GM12891 (cell line): ENCODE data around the gene TMEM63B.
"Not testable (repeated sequence)": the region's sequence is repeated elsewhere in the genome, so short reads cannot be mapped to it uniquely, and the experiment has no call there.

Experiments
- DNase-seq: peaks from one replicate; pipeline ENCODE4 v3.0.0; 2011; ENCODE audit warnings: low spot score; ENCODE audit not compliant: insufficient read length
- FAIRE-seq: peaks from 2 replicates; lab custom pipeline; 2011; peaks lifted over from hg19 to GRCh38; lab: Jason Lieb, UNC
- PAX5 ChIP-seq: IDR thresholded peaks from 2 replicates; pipeline ENCODE4 v1.6.1; 2011; ENCODE audit warnings: low read length, moderate library complexity, mild to moderate bottlenecking; ENCODE audit not compliant: insufficient read depth, severe bottlenecking
- POLR2A ChIP-seq: IDR thresholded peaks from 2 replicates; pipeline ENCODE4 v1.6.1; 2011; ENCODE audit warnings: low read depth, low read length, control low read depth
- POLR2AphosphoS5 ChIP-seq: IDR thresholded peaks from 2 replicates; pipeline ENCODE4 v1.6.1; 2011; ENCODE audit warnings: low read depth, low read length, control low read depth
- POU2F2 ChIP-seq: IDR thresholded peaks from 2 replicates; pipeline ENCODE4 v1.6.1; 2011; ENCODE audit warnings: low read depth, mild to moderate bottlenecking, control low read depth, low read length, moderate library complexity
- SPI1 ChIP-seq: IDR thresholded peaks from 2 replicates; pipeline ENCODE4 v1.6.1; 2011; ENCODE audit warnings: low read depth, low read length, control low read depth
- TAF1 ChIP-seq: IDR thresholded peaks from 2 replicates; pipeline ENCODE4 v1.6.1; 2011; ENCODE audit warnings: low read depth, low read length, control low read depth

TMEM63B gene

DNA sequence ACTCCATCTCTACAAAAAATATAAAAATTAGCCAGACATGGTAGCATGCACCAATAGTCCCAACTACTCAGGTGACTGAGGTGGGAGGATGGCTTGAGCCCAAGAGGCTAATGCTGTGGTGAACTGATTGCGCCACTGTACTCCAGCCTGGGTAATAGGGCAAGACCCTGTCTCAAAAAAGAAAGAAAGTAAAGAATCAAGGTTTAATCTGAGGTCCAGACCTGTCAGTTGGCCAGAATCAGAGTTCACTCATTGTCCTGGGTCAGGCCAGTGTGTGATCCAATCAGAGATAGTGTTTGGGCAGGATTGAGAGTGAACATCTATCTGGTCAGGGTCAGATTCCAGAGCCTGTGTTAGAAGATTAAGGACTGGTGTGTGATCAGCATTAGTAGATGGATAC lies 15.5 kb downstream of the TMEM63B start:
- TF ChIP-seq SPI1 (no peak), PAX5 (no peak), POU2F2 (no peak), TAF1 (no peak), POLR2A (no peak), POLR2AphosphoS5 (no peak)
- DNase-seq: no peak
- FAIRE-seq: no peak

DNA sequence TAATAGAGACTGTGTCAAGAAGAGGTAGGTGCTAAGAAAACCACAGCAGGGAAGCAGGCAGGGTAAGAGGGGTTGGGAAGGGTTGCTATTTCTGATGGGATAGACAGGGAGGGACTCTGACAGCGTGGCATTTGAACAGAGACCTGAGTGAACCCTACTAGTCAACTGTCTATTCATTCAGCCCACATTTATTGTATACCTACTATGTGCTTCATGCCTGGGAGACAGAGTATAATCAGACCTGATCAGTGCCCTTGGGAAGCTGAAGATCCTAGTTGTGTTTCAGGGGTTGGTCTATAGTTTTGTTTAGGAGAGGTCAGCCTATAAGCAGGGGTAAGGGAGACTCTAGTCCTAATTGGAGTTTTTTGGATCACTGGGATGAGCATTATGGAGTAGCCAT lies 16.4 kb downstream of the TMEM63B start:
- DNase-seq: no peak
- TF ChIP-seq TAF1 (no peak), POLR2A (no peak), POLR2AphosphoS5 (no peak), PAX5 (no peak), POU2F2 (no peak), SPI1 (no peak)
- FAIRE-seq: no peak

DNA sequence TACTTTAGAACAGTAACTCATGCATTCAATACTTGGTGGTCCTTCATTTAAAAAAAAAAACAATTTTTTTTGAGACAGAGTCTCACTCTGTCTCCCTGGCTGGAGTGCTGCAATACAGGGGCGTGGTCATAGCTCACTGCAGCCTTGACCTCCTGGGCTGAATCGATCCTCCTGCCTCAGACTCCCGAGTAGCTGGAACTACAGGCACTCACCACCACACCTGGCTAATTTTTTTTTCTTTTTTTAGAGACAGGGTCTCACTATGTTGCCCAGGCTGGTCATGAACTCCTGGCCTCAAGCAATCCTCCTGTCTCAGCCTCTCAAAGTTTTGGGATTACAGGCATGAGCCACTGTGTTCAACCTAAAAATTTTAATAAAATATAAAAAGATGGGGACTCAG lies 17.2 kb downstream of the TMEM63B start:
- not testable (repeated sequence) for FAIRE-seq, DNase-seq

DNA sequence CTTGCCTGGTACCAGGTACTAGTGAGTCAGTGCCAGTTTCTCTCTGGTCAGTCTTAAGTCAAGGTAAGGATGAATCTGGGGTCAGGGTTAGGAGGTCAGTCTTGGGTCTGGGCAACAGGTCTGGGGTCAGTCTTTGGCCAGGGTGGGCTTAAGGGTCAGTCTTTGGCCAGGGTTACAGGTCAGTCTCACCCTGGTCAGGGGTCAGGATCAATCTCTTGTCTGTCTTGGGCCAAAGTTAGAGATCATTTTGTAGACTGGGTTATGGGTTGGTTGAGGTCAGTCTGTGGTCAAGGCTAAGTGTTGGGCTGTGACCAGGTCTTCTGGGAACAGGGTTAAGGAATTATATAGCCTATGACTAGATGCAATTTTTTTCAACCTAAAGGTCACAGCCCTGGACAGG lies 18.5 kb downstream of the TMEM63B start:
- no peak for FAIRE-seq
- no peak for DNase-seq
- TF ChIP-seq TAF1 (no peak), POLR2AphosphoS5 (no peak; the same call in 1 of the 2 replicates), SPI1 (no peak), POU2F2 (no peak), POLR2A (no peak), PAX5 (no peak)

DNA sequence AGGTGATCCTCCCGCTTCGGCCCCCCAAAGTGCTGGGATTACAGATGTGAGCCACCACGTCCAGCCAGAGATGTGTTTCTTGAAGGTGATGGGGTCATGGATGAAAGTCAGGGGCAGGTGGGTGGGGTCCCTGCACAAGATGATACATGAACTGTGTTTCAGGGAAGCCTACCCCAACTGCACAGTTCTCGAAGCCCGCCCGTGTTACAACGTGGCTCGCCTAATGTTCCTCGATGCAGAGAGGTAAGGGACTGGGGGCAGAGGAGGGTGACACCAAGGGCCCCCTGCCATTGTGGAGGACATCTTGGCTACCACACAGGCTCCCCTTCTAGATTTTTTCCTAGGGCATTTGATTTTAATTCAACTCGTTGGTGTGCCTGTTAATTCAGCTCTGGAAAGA lies 19.3 kb downstream of the TMEM63B start:
- DNase-seq: no peak
- no peak for TF ChIP-seq POU2F2
- no peak for TF ChIP-seq PAX5
- TF ChIP-seq POLR2A: no peak
- TF ChIP-seq POLR2AphosphoS5: no peak
- no peak for TF ChIP-seq SPI1
- no peak for TF ChIP-seq TAF1
- no peak for FAIRE-seq

DNA sequence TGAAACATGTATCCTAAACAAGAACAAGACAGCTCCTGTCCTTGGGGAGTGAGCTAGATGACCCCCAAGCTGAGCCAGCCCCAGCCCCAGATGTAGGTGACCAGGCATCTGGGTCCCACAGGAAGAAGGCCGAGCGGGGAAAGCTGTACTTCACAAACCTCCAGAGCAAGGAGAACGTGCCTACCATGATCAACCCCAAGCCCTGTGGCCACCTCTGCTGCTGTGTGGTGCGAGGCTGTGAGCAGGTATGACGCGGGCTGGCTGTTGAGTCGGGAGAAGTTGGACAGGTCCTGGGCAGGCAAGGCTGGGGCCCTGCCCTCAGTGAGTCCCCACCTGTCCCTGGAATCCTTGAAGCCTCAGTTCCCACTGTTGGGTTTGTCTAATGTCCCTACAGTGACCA lies 19.9 kb downstream of the TMEM63B start:
- TF ChIP-seq TAF1: no peak
- no peak for DNase-seq
- FAIRE-seq: no peak

DNA sequence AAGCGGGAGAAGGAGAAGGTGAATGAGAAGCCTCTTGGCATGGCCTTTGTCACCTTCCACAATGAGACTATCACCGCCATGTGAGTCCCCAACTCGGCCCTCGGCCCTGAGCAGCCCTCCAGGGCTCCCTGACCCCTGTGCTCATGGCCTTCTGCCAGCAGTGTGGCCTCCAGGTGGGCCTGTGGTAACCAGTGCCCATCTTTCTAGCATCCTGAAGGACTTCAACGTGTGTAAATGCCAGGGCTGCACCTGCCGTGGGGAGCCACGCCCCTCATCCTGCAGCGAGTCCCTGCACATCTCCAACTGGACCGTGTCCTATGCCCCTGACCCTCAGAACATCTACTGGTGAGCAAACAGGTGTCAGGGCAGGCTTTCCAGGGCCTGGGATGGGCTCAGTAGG lies 21.0 kb downstream of the TMEM63B start:
- TF ChIP-seq POLR2AphosphoS5: no peak
- no peak for TF ChIP-seq PAX5
- TF ChIP-seq POU2F2: no peak
- no peak for TF ChIP-seq SPI1
- no peak for TF ChIP-seq POLR2A
- no peak for TF ChIP-seq TAF1
- no peak for DNase-seq
- FAIRE-seq: no peak

DNA sequence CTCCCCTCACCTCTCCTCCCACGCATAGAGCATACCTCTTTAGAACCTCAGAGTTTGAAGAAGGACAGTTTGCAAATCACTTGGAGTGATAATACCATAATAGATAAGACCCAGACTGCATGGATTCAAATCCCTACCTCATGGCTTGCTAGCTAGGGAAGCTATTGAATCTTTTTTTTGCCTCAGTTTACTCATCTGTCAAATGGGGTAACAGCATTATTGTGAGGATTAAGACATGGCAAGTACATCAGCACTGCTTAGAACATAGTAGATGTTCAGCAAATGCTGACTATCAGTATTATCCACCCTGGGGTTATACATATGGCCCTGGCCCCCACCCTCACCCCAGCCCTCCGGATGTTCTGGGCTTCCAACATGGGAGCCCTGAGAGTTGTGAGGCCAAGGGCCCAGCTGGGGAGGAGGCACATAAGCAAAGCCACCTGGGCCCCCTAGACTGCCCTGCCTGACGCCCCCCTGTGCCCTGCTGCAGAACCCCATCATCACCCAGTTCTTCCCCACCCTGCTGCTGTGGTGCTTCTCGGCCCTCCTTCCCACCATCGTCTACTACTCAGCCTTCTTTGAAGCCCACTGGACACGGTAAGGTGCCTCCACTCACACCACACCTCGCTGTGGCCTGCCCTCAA lies 22.1 kb downstream of the TMEM63B start:
- TF ChIP-seq POU2F2 (no peak), TAF1 (no peak), PAX5 (no peak), POLR2AphosphoS5 (no peak), SPI1 (no peak), POLR2A (0 out of 2 replicates have a peak, but pooled peaks have one; percentile 1)
- no peak for DNase-seq
- FAIRE-seq: no peak

DNA sequence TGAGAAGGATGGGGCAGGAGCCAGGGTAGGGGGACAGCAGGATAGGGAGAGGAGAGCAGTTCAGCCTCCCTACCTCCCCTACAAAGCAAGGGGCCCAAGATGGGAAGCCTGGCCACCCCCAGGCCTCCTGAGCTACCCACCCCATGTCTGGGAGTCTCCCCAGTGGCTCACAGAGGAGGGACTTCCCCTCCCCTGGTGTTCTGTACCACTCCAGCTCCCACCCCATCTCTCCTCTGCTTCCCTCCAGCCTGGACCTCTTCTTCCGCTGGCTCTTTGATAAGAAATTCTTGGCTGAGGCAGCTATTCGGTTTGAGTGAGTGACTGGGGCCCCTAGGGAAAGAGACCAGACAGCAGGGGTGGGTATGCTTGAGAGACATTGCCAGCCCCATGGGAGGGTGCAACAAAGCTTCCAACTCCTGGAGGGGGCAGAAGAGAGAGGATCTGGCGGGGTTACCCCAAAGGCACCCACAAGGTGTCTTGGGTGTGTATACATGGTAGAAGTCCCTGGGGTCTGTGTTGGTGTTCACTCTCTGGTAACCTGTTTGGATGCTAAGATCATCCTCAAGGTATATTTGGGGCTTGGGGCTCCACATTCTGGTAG lies 23.1 kb downstream of the TMEM63B start:
- FAIRE-seq (no peak), DNase-seq (no peak)
- no peak for TF ChIP-seq TAF1
- TF ChIP-seq PAX5: no peak
- no peak for TF ChIP-seq POLR2AphosphoS5
- TF ChIP-seq POU2F2: no peak
- TF ChIP-seq POLR2A: no peak
- TF ChIP-seq SPI1: no peak

DNA sequence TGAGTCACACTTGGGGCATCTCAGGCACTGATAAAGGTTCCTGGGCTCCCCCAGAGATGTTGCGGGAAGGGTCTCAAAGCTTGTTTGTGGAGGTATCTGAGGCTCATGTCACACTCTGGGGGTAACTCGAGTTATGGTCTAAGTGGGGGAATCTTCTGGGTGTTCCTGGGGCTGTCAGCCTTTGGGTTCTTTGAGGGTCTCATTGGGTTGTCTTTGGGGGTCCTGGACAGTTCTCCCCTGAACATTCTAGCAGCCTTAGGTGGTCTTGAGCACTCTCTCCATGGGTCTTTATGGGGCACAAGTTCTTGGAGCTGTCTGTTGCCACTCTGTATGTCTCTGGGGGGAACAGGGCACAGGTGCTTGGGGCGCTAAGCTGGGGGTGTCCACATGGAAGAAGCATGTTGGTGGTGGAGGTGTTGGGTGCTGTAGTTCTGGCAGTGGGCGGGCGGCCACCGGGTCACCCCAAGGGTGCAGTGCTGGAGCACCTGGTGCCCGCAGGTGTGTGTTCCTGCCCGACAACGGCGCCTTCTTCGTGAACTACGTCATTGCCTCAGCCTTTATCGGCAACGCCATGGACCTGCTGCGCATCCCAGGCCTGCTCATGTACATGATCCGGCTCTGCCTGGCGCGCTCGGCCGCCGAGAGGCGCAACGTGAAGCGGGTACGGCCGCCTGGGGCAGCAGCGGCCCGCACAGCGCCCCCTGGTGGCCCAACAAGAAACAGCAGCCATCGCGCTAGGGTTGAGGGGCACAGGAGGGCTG lies 24.2 kb downstream of the TMEM63B start:
- peak; percentile 99 for FAIRE-seq
- TF ChIP-seq TAF1 (no peak), POLR2A (no peak), POU2F2 (no peak), SPI1 (no peak), PAX5 (no peak), POLR2AphosphoS5 (no peak)
- peak; percentile 91 for DNase-seq
